ENCODE results near the gene TMEM198.

The TMEM198 gene

DNA sequence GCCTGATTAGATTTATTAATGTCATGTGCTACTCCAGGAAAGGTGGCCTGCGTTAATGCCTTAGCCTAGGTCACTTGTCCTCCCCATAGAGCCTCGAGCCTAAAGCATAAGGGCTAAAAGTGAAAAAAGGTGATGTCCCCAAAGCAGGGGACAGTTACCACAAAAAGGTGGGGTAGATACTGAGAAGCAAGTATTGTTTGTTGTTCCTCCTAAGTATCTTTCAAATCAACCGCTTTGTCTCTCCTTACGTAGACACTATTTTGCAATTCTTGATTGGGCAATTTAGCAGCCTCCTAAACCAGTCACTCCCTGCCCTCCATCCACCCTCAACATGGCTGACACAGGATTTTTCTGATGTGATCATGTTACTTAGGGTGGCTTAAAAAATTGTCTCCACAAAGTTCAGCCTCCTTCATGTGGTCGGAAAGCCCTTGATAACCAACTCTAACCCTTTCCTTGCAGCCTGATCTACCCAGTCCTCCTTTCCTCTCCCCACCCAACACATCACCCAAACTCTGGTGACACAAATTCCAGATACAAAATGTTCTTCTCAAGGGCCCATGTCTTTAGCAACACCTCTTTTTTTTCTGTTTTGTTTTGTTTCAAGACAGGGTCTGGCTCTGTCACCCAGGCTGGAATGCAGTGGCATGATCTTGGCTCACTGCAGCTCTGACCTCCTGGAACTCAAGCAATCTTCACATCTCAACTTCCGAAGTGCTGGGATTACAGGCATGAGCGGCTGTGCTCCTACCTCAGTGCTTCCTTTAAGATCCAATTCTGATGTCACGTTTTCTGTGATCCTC, 35.2 kb downstream of the TMEM198 start:
- DNase-seq (ENCODE audit: low read depth in 3 of 3): no peak

DNA sequence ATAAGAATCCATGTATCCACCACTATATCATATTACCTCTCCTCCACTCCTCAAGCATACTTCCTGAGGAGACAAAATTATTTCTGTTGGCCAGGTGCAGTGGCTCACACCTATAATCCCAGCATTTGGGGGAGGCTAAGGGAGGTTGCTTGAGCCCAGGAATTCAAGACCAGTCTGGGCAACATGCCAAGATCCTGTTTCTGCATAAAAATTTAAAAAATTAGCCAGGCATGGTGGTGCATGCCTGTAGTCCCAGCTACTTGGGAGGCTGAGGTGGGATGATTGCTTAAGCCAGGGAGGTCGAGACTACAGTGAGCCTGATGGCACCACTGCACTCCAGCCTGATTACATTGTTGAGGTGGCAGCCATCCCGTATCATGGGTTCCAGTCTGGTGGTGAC, 37.5 kb downstream of the TMEM198 start:
- no peak for DNase-seq (ENCODE audit: low read depth in 3 of 3)

DNA sequence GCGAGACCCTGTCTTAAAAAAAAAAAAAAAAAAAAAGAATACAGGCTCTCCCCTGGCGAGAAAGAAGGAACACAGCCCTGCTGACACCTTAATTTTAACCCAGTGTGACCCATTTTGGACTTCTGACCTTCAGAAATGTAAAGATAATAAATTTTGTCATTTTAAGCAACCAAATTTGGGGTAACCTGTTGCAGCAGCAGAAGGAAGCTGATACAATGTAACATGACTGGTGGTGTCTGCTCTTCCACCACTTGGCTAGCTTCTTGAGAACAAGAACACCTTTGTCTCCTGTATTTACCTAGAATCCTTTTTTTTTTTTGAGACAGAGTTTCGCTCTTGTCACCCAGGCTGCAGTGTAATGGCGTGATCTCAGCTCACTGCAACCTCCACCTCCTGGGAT, 47.3 kb downstream of the TMEM198 start:
- DNase-seq (ENCODE audit: low read depth in 3 of 3): no peak

DNA sequence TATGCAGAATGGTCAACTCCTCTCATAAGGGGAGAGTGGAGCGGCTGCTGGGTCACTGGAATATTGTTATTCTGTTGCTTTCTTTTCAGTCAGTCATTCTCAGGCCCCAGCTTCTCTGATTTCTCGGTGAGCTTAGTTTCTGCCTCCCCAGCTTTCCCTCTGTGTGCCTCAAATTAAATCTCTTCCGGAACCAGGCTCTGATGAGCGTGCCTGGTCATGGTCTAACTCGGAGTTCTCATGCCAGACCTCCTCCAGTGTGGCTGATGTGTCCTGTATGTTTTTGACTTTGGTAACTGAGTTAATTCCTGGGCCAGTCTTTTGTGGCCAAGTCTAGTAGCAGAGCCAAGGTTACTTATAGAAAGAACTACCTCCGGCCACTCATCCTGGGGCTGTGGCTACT, 48.9 kb downstream of the TMEM198 start:
- no peak for DNase-seq (ENCODE audit: low read depth in 3 of 3)

GRCh38 chr2:219593154-219593553, 49.3 kb downstream of the TMEM198 start:
- no peak for DNase-seq (ENCODE audit: low read depth in 3 of 3)

GRCh38 chr2:219595256-219595655, 51.4 kb downstream of the TMEM198 start:
- no peak for DNase-seq (ENCODE audit: low read depth in 3 of 3)

GRCh38 chr2:219596954-219597551, 53.2 kb downstream of the TMEM198 start:
- no peak for DNase-seq (ENCODE audit: low read depth in 3 of 3)

GRCh38 chr2:219597552-219598307, 53.9 kb downstream of the TMEM198 start, which contains the start of gene STK11IP:
Gene STK11IP (plus strand): TSS chr2:219597857. CDS start chr2:219598120, 263 bp downstream.
- DNase-seq (ENCODE audit: low read depth in 3 of 3): peak; percentile 75 to 81 (median 80)

GRCh38 chr2:219598308-219599078, 54.7 kb downstream of the TMEM198 start:
- DNase-seq (ENCODE audit: low read depth in 3 of 3): no peak
